ENCODE measurements around the gene FBLL1. TPM values are rescaled to one million over a fixed set of nuclear protein-coding genes. Genes with fewer than 3 reads are reported as not detected.

The FBLL1 gene
- polyA plus RNA-seq, 1 donor (not counting 4 experiments of a cell fraction or from before 2014, with no cell fraction given): not detected

DNA sequence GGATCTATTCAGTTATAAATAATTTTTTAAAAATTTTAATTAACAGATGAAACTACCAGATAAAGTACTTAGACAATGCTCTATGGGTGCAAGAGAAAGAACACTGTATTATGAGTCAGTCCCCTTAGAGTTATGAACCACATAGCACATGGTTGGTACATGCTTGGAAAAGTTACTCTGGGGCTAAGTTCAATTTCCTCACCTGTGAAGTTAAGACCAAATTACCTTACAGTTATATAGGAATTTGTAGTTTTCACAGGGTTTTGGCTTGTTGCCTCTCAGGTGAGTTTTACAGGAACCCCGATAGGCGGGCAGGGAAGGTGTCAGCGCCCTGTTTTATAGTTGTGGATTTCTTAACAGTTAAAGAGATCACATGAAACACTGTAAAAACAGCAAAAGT is 48.9 kb downstream of the FBLL1 start:
- no peaks in the 10 kb centered on the region for H3K9me1 ChIP-seq (ENCODE audit: control insufficient read depth, extremely low read depth, insufficient read depth, low read length)
- H3K9me3 ChIP-seq (ENCODE audit: control insufficient read depth, low read depth, low read length): no peaks in the 10 kb centered on the region
- TF ChIP-seq EZH2 (IDR thresholded peaks at IDR 0.05; ENCODE audit: low read length): no peak
- TF ChIP-seq, protein P1, sequence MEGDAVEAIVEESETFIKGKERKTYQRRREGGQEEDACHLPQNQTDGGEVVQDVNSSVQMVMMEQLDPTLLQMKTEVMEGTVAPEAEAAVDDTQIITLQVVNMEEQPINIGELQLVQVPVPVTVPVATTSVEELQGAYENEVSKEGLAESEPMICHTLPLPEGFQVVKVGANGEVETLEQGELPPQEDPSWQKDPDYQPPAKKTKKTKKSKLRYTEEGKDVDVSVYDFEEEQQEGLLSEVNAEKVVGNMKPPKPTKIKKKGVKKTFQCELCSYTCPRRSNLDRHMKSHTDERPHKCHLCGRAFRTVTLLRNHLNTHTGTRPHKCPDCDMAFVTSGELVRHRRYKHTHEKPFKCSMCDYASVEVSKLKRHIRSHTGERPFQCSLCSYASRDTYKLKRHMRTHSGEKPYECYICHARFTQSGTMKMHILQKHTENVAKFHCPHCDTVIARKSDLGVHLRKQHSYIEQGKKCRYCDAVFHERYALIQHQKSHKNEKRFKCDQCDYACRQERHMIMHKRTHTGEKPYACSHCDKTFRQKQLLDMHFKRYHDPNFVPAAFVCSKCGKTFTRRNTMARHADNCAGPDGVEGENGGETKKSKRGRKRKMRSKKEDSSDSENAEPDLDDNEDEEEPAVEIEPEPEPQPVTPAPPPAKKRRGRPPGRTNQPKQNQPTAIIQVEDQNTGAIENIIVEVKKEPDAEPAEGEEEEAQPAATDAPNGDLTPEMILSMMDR (optimal IDR thresholded peaks at IDR 0.05 in 1 of 3, IDR thresholded peaks at IDR 0.05 in 1 of 3, conservative IDR thresholded peaks at IDR 0.05 in 1 of 3; ENCODE audit: extremely low read depth in 1 of 3, insufficient read depth in 2 of 3, low read length in 3 of 3): no peak
- DNase-seq (ENCODE audit: low read depth, low spot score): no peak
- H3K79me2 ChIP-seq (ENCODE audit: control insufficient read depth, insufficient read depth, low read length): peaks cover 52% of the 10 kb centered on the region
- peak overlapping the region; percentile 96 for H3K4me2 ChIP-seq (ENCODE audit: control insufficient read depth, extremely low read depth, insufficient read depth, low read depth, low read length)
- no peak overlapping the region for H2AFZ ChIP-seq (ENCODE audit: control insufficient read depth, low read length)
- H3K36me3 ChIP-seq (ENCODE audit: control insufficient read depth in 2 of 2, extremely low read depth in 1 of 2, insufficient read depth in 2 of 2, low read length in 2 of 2): peaks cover 0 to 8% of the 10 kb centered on the region in 2 experiments
- no peak for FAIRE-seq
- H3K27ac ChIP-seq (ENCODE audit: control insufficient read depth, insufficient read depth, low read length): peak overlapping the region; percentile 81
- H4K20me1 ChIP-seq (ENCODE audit: control insufficient read depth, extremely low read depth, insufficient read depth, low read length): peaks cover 18% of the 10 kb centered on the region
- H3K4me1 ChIP-seq (ENCODE audit: control insufficient read depth, extremely low read depth, insufficient read depth, low read length): peaks cover 21% of the 10 kb centered on the region
- peak overlapping the region; percentile 90 for H3K9ac ChIP-seq (ENCODE audit: control insufficient read depth, extremely low read depth, insufficient read depth, low read length)
- H3K27me3 ChIP-seq (ENCODE audit: control insufficient read depth, extremely low read depth, insufficient read depth, low read length): no peaks in the 10 kb centered on the region
- dilution Hi-C loops (cut with MboI; ENCODE audit: extremely low pct_ligation_motif_present, low sequenced_read_pairs): no loop called here
- peak overlapping the region; percentile 94 to 99 (median 98) for H3K4me3 ChIP-seq (ENCODE audit: control insufficient read depth in 2 of 3, extremely low read depth in 1 of 3, insufficient read depth in 2 of 3, low read depth in 1 of 3, low read length in 3 of 3)

DNA sequence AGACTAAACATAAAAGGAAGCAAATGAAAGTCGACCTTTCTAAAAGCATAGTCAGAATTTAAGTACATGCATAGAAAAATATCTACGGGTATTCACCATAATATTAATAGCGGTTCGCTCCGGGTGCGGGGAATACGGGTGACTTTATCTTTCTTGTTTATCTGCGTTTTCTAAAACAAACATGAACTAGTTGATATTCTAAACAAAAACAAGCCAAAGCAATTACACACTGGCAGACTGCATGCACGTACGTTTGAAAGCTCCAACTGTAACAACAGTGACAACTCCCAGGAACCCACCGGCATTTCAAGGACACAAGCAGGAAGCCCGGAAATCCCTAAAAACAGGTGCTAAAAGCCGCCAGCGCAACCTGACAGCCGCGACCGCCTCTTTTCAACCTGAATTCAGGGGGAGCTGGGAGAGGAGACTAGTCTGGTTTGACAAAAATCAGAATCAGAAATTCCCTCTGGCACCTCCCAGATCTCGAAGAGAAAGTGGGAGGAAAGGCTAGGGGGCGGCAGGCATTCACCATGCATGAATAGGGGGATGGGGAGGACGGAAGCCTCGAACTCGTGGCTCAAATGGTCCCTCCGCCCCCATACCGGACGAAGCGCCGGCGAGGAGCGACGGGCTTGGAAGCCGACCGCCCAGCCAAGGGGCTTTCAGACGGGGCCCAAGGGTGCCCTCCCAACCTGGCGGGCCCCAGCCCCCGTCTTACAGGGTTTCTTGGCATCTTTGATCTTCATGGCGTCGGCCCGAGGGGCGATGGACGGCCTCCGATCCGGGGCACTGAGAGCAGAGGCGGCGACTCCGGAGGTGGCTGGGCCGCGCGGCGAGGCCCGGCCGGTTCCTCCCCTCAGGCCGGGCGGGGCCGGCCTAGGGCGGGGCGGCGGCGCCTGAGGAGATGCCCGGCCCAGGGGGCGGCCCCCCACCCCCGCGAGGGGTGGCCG is 49.7 kb downstream of the FBLL1 start, which contains the start of gene PANK3:
Gene PANK3 (minus strand): TSS at position 831 of the 950 bp plus-strand sequence. CDS start 85 bp downstream, at position 746.
- Histone ChIP-seq H3K9ac (ENCODE audit: control insufficient read depth, extremely low read depth, insufficient read depth, low read length) (peak within 1 kb of the TSS; percentile 90), H3K79me2 (ENCODE audit: control insufficient read depth, insufficient read depth, low read length) (peaks cover 49% of the 10 kb centered on the region), H3K27ac (ENCODE audit: control insufficient read depth, insufficient read depth, low read length) (peak within 1 kb of the TSS; percentile 86), H3K9me1 (ENCODE audit: control insufficient read depth, extremely low read depth, insufficient read depth, low read length) (no peaks in the 10 kb centered on the region), H3K4me2 (ENCODE audit: control insufficient read depth, extremely low read depth, insufficient read depth, low read depth, low read length) (peak within 1 kb of the TSS; percentile 99), H2AFZ (ENCODE audit: control insufficient read depth, low read length) (peak within 1 kb of the TSS; percentile 96), H3K4me1 (ENCODE audit: control insufficient read depth, extremely low read depth, insufficient read depth, low read length) (peaks cover 21% of the 10 kb centered on the region), H3K4me3 (ENCODE audit: control insufficient read depth in 2 of 3, extremely low read depth in 1 of 3, insufficient read depth in 2 of 3, low read depth in 1 of 3, low read length in 3 of 3) (peak within 1 kb of the TSS; percentile 94 to 99 (median 98)), H4K20me1 (ENCODE audit: control insufficient read depth, extremely low read depth, insufficient read depth, low read length) (peaks cover 18% of the 10 kb centered on the region), H3K9me3 (ENCODE audit: control insufficient read depth, low read depth, low read length) (no peaks in the 10 kb centered on the region), H3K36me3 (ENCODE audit: control insufficient read depth in 2 of 2, extremely low read depth in 1 of 2, insufficient read depth in 2 of 2, low read length in 2 of 2) (peaks cover 0 to 8% of the 10 kb centered on the region in 2 experiments), H3K27me3 (ENCODE audit: control insufficient read depth, extremely low read depth, insufficient read depth, low read length) (no peaks in the 10 kb centered on the region)
- DNase-seq (ENCODE audit: low read depth, low spot score): no peak
- FAIRE-seq: no peak
- TF ChIP-seq, protein P1 (optimal IDR thresholded peaks at IDR 0.05 in 1 of 3, IDR thresholded peaks at IDR 0.05 in 1 of 3, conservative IDR thresholded peaks at IDR 0.05 in 1 of 3; ENCODE audit: extremely low read depth in 1 of 3, insufficient read depth in 2 of 3, low read length in 3 of 3): no peak
- TF ChIP-seq EZH2 (IDR thresholded peaks at IDR 0.05; ENCODE audit: low read length): no peak
- dilution Hi-C loops (cut with MboI; ENCODE audit: extremely low pct_ligation_motif_present, low sequenced_read_pairs): no loop called here

Data from keratinocyte (primary cell).